Measurements from ENCODE around the gene HEPACAM. TPM values are rescaled to one million over a fixed set of nuclear protein-coding genes. Genes with fewer than 3 reads are reported as not detected.
A peak's percentile ranks its signal among the peaks of the same experiment; 100 is the strongest.

HEPACAM gene
- total and polyA plus RNA-seq, 2 donors from 2014 or later, result 0.30 TPM; not detected in 1

GRCh38 chr11:124876818-124877630 is 58.8 kb downstream of the HEPACAM start:
- H3K4me1 ChIP-seq (ENCODE audit: control insufficient read depth in 2 of 3, insufficient read depth in 2 of 3, low read depth in 1 of 3, low read length in 3 of 3), result peaks cover 0 to 5% (median 4%) of the 10 kb centered on the region in 3 donors
- FAIRE-seq, result no peak
- intact Hi-C loops (cut with DNase I), result no loop called here
- H3K27ac ChIP-seq (ENCODE audit: low read depth in 2 of 2, low read length in 2 of 2), result peak overlapping the region; percentile 80 to 96
- no peaks in the 10 kb centered on the region for H3K36me3 ChIP-seq (ENCODE audit: control insufficient read depth in 2 of 3, insufficient read depth in 3 of 3, low read length in 3 of 3)
- peak overlapping the region in 2 of 3 donors; percentile 57 to 73 for H3K4me3 ChIP-seq (ENCODE audit: low read length in 3 of 3)
- no peak for TF ChIP-seq CTCF (IDR thresholded peaks at IDR 0.05; ENCODE audit: borderline replicate concordance, extremely low read depth, insufficient read depth)
- H3K9me3 ChIP-seq (ENCODE audit: control insufficient read depth in 2 of 3, insufficient read depth in 1 of 3, low read length in 3 of 3), result no peaks in the 10 kb centered on the region
- peak in 1 of 5 donors; percentile 77 for DNase-seq
- H3K27me3 ChIP-seq (ENCODE audit: control insufficient read depth, insufficient read depth, low read length), result peaks cover 7% of the 10 kb centered on the region
- peak overlapping the region in 1 of 3 donors; percentile 7 for H3K9ac ChIP-seq (ENCODE audit: low read length in 3 of 3)

- peak overlapping the region; percentile 57 to 73 (median 72) for H3K4me3 ChIP-seq (ENCODE audit: low read length in 3 of 3)
- no peaks in the 10 kb centered on the region for H3K9me3 ChIP-seq (ENCODE audit: control insufficient read depth in 2 of 3, insufficient read depth in 1 of 3, low read length in 3 of 3)
- peaks cover 12% of the 10 kb centered on the region for H3K27me3 ChIP-seq (ENCODE audit: control insufficient read depth, insufficient read depth, low read length)
- intact Hi-C loops (cut with DNase I), result no loop called here
- peak overlapping the region; percentile 80 to 96 for H3K27ac ChIP-seq (ENCODE audit: low read depth in 2 of 2, low read length in 2 of 2)
- FAIRE-seq, result no peak
- peak overlapping the region in 2 of 3 donors; percentile 65 to 69 for H3K9ac ChIP-seq (ENCODE audit: low read length in 3 of 3)
- TF ChIP-seq CTCF (IDR thresholded peaks at IDR 0.05; ENCODE audit: borderline replicate concordance, extremely low read depth, insufficient read depth), result peak; percentile 70
- H3K4me1 ChIP-seq (ENCODE audit: control insufficient read depth in 2 of 3, insufficient read depth in 2 of 3, low read depth in 1 of 3, low read length in 3 of 3), result peaks cover 0 to 5% (median 4%) of the 10 kb centered on the region in 3 donors
- no peaks in the 10 kb centered on the region for H3K36me3 ChIP-seq (ENCODE audit: control insufficient read depth in 2 of 3, insufficient read depth in 3 of 3, low read length in 3 of 3)
- DNase-seq, result peak; percentile 94 to 97 (median 95)
Observed at GRCh38 chr11:124875943-124876817, 59.7 kb downstream of the HEPACAM start.

GRCh38 chr11:124875401-124875800 is 60.4 kb downstream of the HEPACAM start:
- peak overlapping the region in 2 of 3 donors; percentile 18 to 73 for H3K4me3 ChIP-seq (ENCODE audit: low read length in 3 of 3)
- no peaks in the 10 kb centered on the region for H3K9me3 ChIP-seq (ENCODE audit: control insufficient read depth in 2 of 3, insufficient read depth in 1 of 3, low read length in 3 of 3)
- peaks cover 0 to 5% (median 4%) of the 10 kb centered on the region in 3 donors for H3K4me1 ChIP-seq (ENCODE audit: control insufficient read depth in 2 of 3, insufficient read depth in 2 of 3, low read depth in 1 of 3, low read length in 3 of 3)
- TF ChIP-seq CTCF (IDR thresholded peaks at IDR 0.05; ENCODE audit: borderline replicate concordance, extremely low read depth, insufficient read depth), result no peak
- DNase-seq, result no peak
- FAIRE-seq, result no peak
- intact Hi-C loops (cut with DNase I), result no loop called here
- H3K27me3 ChIP-seq (ENCODE audit: control insufficient read depth, insufficient read depth, low read length), result peaks cover 18% of the 10 kb centered on the region
- H3K9ac ChIP-seq (ENCODE audit: low read length in 3 of 3), result no peak overlapping the region
- H3K27ac ChIP-seq (ENCODE audit: low read depth in 2 of 2, low read length in 2 of 2), result no peak overlapping the region
- H3K36me3 ChIP-seq (ENCODE audit: control insufficient read depth in 2 of 3, insufficient read depth in 3 of 3, low read length in 3 of 3), result no peaks in the 10 kb centered on the region

Measured in kidney (tissue), 14 donors.